ENCODE data around the gene RGPD8. TPM values are rescaled to one million over a fixed set of nuclear protein-coding genes. Genes with fewer than 3 reads are reported as not detected.
"Not testable (repeated sequence)": the region's sequence is repeated elsewhere in the genome, so short reads cannot be mapped to it uniquely, and the experiment has no call there.

The RGPD8 gene
- total and polyA plus RNA-seq, 2 of the 13 experiments (the other 11 are each of a cell fraction or from before 2014, with no cell fraction given): 2.3 to 12.8 TPM

- in situ Hi-C loops (cut with HindIII; ENCODE audit: extremely low pct_ligation_motif_present, low pct_unique_long_range_greater_than_20kb); DNase-seq (ENCODE audit: low spot score); BruUV-seq (replicated peaks); H3K4me3 ChIP-seq (replicated peaks in 1 of 3; ENCODE audit: insufficient read depth in 1 of 3, low read depth in 2 of 3, low read length in 3 of 3); H3K4me2 ChIP-seq (ENCODE audit: low read depth, low read length); H3K9ac ChIP-seq (ENCODE audit: insufficient read depth, low read depth, low read length); H3K4me1 ChIP-seq (ENCODE audit: insufficient read depth, low read length); H2AFZ ChIP-seq (ENCODE audit: low read length); intact Hi-C loops (cut with micrococcal nuclease; ENCODE audit: unreplicated experiment); H3K36me3 ChIP-seq (replicated peaks in 1 of 2; ENCODE audit: control insufficient read depth in 1 of 2, insufficient read depth in 2 of 2, low read length in 2 of 2); ATAC-seq; POLR2A ChIA-PET; H3K9me3 ChIP-seq (ENCODE audit: low read length); CTCF ChIA-PET (ENCODE audit: low intra/inter-chr PET ratio, low total read pairs); H3K27ac ChIP-seq (ENCODE audit: extremely low read length, insufficient read depth, low read length); FAIRE-seq; H4K20me1 ChIP-seq (ENCODE audit: insufficient read depth, low read length); H3K27me3 ChIP-seq (ENCODE audit: control insufficient read depth in 1 of 2, insufficient read depth in 2 of 2, low read length in 2 of 2); H3K79me2 ChIP-seq (ENCODE audit: insufficient read depth, low read length): not testable (repeated sequence)
- WGBS (ENCODE audit: low lambda C conversion rate): 92% methylated on average over 15 of the region's 25 CpGs
Measured at GRCh38 chr2:112352809-112353603, 80.4 kb downstream of the RGPD8 start.

- DNase-seq (ENCODE audit: low spot score); H3K27ac ChIP-seq (ENCODE audit: extremely low read length, insufficient read depth, low read length); H2AFZ ChIP-seq (ENCODE audit: low read length); H3K36me3 ChIP-seq (replicated peaks in 1 of 2; ENCODE audit: control insufficient read depth in 1 of 2, insufficient read depth in 2 of 2, low read length in 2 of 2); H3K4me3 ChIP-seq (replicated peaks in 1 of 3; ENCODE audit: insufficient read depth in 1 of 3, low read depth in 2 of 3, low read length in 3 of 3); H3K4me1 ChIP-seq (ENCODE audit: insufficient read depth, low read length); H4K20me1 ChIP-seq (ENCODE audit: insufficient read depth, low read length); FAIRE-seq; H3K79me2 ChIP-seq (ENCODE audit: insufficient read depth, low read length); POLR2A ChIA-PET; intact Hi-C loops (cut with micrococcal nuclease; ENCODE audit: unreplicated experiment); H3K9me3 ChIP-seq (ENCODE audit: low read length); H3K27me3 ChIP-seq (ENCODE audit: control insufficient read depth in 1 of 2, insufficient read depth in 2 of 2, low read length in 2 of 2); CTCF ChIA-PET (ENCODE audit: low intra/inter-chr PET ratio, low total read pairs); ATAC-seq; in situ Hi-C loops (cut with HindIII; ENCODE audit: extremely low pct_ligation_motif_present, low pct_unique_long_range_greater_than_20kb); H3K4me2 ChIP-seq (ENCODE audit: low read depth, low read length); H3K9ac ChIP-seq (ENCODE audit: insufficient read depth, low read depth, low read length); BruUV-seq (replicated peaks); TF ChIP-seq NONO (CRISPR knock-in tag; conservative IDR thresholded peaks at IDR 0.05): not testable (repeated sequence)
- 36% methylated on average over 2 of the region's 2 CpGs for WGBS (ENCODE audit: low lambda C conversion rate)
- TF ChIP-seq NONO (IDR thresholded peaks at IDR 0.05): peak; percentile 68; the same call in 1 of the 2 replicates
Measured at GRCh38 chr2:112352292-112352691, 81.2 kb downstream of the RGPD8 start.

Data from HepG2 (cell line).